GM21390 (cell line): ENCODE data around the gene TAF1.
A peak's percentile ranks its signal among the peaks of the same experiment; 100 is the strongest.
"Not testable (repeated sequence)": the region's sequence is repeated elsewhere in the genome, so short reads cannot be mapped to it uniquely, and the experiment has no call there.

Source experiments
- ATAC-seq: cut with Tn5 transposase; IDR thresholded peaks from one replicate; pipeline ENCODE4 v1.9.1; 2021; ENCODE audit not compliant: unreplicated experiment

The TAF1 gene

DNA sequence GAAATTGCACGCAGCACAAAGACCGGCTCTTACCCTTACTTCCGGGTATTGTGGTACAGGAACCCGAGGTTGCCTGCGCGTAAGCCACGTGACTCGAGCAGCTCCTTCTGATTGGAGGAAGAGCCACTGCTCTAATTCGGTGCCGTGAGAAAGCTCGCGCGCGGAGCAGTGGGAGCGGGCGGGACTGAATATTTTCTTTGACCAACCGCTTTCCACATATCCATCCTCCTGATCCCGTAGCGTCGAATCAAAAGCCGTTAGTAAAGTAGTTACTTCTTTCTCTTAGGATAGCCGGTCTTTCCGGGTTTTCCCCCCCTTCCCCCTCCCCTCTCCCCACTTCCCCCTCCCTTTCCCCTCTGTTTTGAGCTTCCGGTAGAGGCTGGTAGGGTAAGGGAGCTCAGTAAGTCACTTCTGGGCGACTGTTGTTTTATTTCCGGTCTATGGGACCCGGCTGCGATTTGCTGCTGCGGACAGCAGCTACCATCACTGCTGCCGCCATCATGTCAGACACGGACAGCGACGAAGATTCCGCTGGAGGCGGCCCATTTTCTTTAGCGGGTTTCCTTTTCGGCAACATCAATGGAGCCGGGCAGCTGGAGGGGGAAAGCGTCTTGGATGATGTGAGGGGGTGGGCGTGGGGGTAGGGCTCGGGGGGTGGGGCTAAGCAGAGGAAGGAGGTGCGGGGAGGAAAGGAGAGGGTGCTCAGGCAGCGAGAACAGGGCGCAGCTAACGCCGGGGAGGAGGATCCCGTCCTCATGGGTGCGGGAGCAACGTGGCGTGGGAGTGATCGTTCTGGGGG lies at the start of gene TAF1:
Gene TAF1, plus strand, starts transcription at position 483 of the 799 bp plus-strand sequence. Its CDS starts 18 bp downstream, at position 501.
- ATAC-seq = peak; percentile 85

- not testable (repeated sequence) for ATAC-seq
Observed at GRCh38 chrX:71316959-71317358, 49.2 kb upstream of the TAF1 start.

DNA sequence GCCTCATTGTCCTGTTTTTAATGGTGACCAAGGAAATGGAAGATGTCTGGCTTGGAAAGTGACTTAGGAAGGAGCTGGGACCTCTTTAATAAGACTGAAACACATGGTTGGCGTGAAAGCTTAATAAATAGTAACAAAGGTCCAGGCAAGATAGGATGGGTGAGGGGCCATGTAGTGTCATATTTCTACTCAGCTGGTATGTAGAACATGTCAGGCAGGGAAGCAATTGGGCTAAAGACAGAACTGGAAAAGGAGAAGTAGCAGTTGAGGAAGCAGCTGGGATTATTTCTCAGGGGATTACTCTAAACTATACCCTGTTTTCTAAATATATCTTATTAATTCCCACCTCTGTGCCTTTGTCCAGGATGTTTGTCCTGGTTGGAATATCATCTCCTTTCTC lies 46.0 kb upstream of the TAF1 start:
- ATAC-seq = no peak

DNA sequence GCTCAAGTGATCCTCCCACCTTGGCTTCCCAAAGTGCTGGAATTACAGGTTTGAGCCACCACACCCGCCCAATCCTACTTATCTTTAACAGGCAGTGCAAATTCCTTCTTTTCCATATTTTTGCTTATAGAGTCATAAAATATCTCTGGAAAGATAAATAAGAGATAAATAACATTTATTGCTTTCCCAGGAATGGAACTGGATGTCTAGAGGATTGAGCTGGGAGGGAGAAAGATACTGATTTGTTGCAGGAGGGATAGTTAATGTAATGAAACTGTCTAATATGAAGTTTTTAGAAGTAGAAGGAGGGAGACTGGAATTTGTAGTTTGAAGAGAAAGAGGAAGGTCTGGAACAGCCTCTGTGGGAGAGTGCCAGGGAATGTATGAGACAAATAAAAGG lies 44.4 kb upstream of the TAF1 start:
- ATAC-seq = no peak

- not testable (repeated sequence) for ATAC-seq
Observed at GRCh38 chrX:71324452-71324851, 41.7 kb upstream of the TAF1 start.

- no peak for ATAC-seq
Observed at GRCh38 chrX:71326394-71326793, 39.8 kb upstream of the TAF1 start.

DNA sequence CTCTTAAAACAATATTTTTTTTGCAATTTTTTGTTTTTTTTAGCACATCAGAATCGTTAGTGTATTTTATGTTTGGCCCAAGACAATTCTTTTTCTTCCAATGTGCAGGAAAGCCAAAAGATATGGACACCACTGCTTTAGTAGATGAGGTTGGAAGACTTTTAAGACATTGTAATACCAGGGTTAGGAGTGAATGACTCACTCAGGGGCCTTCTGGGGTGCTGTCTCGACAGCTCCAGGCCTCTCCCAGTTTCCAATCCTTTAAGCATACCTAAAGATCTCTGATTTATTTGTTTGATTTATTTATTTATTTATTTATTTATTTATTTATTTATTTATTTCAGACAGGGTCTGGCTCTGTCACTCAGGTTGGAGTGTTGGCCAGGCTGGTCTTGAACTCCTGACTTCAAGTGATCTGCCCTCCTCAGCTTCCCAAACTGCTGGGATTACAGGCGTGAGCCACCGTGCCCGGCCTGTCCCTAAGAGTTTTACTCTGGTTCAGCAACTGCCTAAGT lies 16.9 kb upstream of the TAF1 start:
- ATAC-seq = not testable (repeated sequence)

DNA sequence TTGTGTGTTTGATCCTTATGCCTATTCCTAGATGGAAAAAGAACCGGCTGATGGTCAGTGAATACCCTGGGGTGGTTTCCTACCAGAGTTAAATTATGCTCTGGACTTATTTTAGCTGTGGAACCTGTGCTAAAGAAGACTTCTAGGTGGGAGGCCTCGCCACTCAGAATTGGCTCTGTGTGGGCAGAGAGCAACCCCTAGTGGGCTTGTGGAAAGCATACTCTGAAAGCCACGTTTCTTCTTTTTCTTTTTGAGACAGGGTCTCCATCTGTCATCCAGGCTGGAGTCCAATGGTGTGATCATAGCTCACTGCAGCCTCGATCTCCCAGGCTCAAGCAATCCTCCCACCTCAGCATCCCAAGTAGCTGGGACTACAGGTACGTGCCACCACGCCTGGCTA lies 16.3 kb upstream of the TAF1 start:
- ATAC-seq = not testable (repeated sequence)

DNA sequence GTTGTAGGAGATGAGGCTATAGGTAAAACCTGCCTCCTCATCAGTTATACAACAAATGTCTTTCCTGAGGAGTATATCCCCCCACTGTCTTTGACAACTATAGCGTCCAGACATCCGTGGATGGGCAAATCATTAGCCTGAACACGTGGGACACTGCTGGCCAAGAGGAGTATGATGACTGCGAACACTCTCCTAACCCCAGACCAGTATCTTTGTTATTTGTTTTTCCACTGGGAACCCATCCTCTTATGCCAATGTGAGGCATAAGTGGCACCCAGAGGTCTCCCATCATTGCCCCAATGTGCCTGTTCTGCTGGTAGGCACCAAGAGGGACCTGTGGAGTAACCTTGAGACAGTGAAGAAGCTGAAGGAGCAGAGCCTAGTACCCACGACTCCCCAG lies 13.7 kb upstream of the TAF1 start:
- ATAC-seq = not testable (repeated sequence)

- no peak for ATAC-seq
Observed at GRCh38 chrX:71364221-71364620, 1.9 kb upstream of the TAF1 start.

DNA sequence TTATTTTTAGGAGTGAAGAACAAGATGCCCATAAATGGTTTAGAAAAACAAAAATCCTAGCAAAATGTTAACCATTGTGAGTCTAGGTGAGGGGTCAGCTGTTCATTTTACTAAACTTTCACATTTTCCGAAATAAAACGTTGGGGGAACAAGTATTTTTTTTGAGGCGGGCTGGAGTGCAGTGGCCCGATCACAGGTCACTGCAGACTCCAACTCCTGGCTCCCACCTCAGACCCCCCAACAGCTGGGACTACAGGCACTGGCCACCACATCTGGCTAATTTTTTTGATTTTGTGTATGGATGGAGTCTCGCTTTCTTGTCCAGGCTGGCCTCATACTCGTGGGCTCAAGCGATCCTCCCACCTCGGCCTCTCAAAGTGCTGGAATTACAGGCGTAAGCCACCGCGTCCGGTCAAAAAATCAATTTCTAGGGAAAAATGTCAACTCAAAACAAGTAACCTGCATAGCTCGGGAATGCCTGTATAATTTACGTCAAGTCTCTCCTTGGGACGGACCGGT lies 742 bp upstream of the TAF1 start:
- ATAC-seq = no peak

DNA sequence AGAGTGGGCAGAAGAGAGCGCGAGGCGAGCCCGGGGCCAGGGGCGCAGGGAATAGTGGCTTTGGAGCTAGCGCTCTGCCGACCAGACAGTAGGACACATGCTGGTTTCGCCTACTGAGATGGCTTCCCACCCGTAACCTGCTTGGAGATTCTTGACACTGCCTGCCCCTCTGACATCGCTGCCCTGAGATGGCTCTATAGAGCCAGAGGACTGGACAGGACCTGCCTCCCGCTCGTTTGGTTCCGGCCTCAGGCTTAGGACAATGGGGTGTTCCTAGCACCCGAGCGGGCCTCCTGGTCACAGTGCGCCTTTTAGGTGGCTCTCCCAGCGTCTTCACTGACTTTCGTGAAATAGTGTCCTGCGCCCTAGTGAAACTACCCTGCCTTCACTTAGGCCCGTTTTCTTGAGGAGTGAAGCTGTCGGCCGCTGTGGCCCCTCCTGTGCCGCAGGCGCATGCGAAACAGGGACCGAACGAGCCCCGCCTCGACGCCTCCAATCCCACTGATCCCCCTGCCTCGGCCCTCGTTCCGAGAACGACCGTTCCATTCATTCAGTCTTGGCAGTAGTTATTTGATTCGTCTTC lies 608 bp downstream of the TAF1 start:
- ATAC-seq = no peak

DNA sequence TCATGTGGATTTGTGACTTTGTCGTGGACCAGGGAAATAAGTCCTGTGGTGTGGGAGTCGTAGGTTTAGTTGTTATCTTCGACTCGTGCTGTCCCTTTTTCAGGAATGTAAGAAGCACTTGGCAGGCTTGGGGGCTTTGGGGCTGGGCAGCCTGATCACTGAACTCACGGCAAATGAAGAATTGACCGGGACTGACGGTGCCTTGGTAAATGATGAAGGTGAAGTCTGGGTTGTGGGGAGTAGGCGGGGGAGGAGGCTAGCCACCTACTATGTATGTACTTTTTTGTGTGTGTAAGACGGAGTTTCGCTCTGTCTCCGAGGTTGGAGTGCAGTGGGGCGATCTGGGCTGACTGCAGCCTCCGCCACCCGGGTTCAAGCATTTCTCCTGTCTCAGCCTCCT lies 1.2 kb downstream of the TAF1 start:
- ATAC-seq = no peak

DNA sequence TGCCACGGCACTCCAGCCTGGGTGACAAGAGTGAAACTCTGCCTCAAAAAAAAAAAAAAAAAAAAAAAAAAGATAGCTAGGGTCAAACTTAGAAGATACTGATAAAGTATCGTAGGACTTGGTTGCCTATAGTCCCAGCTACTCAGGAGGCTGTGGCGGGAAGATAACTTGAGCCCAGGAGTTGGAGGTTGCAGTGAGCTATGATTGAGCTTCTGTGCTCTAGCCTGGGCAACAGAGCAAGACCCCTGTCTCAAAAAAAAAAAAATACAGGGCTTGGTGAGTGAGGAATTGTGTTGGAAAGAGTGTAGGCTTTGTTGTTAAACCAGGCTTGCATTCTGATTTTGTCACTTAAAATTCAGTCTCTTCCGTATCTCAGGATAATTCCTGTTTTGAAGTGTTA lies 6.2 kb downstream of the TAF1 start:
- ATAC-seq = no peak

DNA sequence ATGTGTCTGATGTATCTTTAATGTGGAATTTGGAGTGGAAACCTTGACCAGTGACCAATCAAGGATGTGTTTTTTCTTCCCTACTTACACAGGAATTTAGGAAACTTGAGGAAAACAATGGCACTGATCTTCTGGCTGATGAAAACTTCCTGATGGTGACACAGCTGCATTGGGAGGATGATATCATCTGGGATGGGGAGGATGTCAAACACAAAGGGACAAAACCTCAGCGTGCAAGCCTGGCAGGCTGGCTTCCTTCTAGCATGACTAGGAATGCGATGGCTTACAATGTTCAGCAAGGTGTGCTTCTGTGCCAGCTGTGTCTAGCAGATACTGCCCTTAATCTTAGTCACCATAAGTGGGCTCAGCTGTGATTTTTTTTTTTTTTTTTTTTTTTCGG lies 12.6 kb downstream of the TAF1 start:
- no peak for ATAC-seq

- not testable (repeated sequence) for ATAC-seq
Observed at GRCh38 chrX:71391725-71392124, 25.6 kb downstream of the TAF1 start.

GRCh38 chrX:71393919-71394318 lies 27.8 kb downstream of the TAF1 start:
- ATAC-seq = no peak

DNA sequence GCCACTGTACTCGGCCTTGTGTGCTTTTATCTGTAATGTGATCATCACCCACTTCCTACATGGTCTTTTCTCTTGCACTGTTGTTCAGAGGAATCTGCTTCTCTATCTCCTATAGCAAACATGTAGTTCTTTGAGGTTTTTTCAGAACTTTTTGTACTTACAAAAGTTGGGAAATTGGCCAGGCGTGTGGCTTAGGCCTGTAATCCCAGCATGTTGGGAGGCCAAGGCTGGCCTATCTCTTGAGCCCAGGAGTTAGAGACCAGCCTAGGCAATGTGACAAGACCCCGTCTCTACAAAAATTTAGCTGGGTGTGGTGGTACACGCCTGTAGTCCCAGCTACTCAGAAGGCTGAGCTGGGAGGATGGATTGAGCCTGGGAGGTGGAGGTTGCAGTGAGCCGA lies 30.4 kb downstream of the TAF1 start:
- ATAC-seq = no peak

- no peak for ATAC-seq
Observed at GRCh38 chrX:71400710-71401109, 34.6 kb downstream of the TAF1 start.

GRCh38 chrX:71416260-71416659 lies 50.1 kb downstream of the TAF1 start:
- not testable (repeated sequence) for ATAC-seq

- no peak for ATAC-seq
Observed at GRCh38 chrX:71420686-71421085, 54.5 kb downstream of the TAF1 start.

- no peak for ATAC-seq
Observed at GRCh38 chrX:71432733-71433132, 66.6 kb downstream of the TAF1 start.
